Spleen (tissue), 7 donors: ENCODE measurements around the gene HIGD1A.

Experiments used
- POLR2A ChIP-seq, 3 donors: fragments of 450-650 bp; IDR thresholded peaks; one replicate each; pipeline ENCODE4 v1.5.1; 2017; ENCODE audit warnings: antibody characterized with exemption in 3 of 3, mild to moderate bottlenecking in 1 of 3
- POLR2AphosphoS5 ChIP-seq, 3 donors: sonication (generic); formaldehyde crosslinking; IDR thresholded peaks; one replicate each; pipeline ENCODE4 v1.5.1; 2017; ENCODE audit warnings: antibody characterized with exemption in 3 of 3
- TF ChIP-seq, protein P1 (sequence below), 11 experiments: fragments of 200-600 bp in 7 of 11; fragments of 450-650 bp in 4 of 11; sonication (generic) in 4 of 11; IDR thresholded peaks in 8 of 11; conservative IDR thresholded peaks in 3 of 11; 1 replicate in 7 of 11; 2 replicates in 4 of 11; pipeline versions ENCODE4 v1.4.0 to v1.8.0; 2016 to 2021; ENCODE audit warnings: antibody characterized with exemption in 11 of 11, inconsistent platforms in 4 of 11, mild to moderate bottlenecking in 1 of 11
- donor health status: DM: no; HTN: no; CAD: no; lungs with moderate emphysema.
- donor health status: DM: no; HTN: no; CAD: no.
- donor health status: DM: no; HTN: no; CAD: no.

DNA sequence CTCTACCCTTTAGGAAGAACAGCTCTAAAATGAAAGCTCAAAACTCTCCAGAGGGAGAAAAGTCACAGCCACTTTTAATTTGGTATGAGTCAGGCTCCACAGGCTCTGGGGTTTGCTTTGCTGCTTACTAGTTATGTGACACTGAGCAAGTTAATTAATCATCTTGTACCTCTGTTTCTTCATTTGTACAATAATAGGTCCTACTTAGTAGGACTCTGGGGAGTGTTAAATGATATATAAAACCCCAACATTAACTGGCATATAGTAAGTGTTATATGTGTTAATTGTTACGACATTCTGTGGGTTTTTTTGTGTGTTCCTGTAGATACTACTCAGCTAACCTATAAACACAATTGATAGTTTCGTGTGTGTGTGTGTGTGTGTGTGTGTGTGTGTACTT is 11.5 kb upstream of the HIGD1A start:
- TF ChIP-seq, protein P1, sequence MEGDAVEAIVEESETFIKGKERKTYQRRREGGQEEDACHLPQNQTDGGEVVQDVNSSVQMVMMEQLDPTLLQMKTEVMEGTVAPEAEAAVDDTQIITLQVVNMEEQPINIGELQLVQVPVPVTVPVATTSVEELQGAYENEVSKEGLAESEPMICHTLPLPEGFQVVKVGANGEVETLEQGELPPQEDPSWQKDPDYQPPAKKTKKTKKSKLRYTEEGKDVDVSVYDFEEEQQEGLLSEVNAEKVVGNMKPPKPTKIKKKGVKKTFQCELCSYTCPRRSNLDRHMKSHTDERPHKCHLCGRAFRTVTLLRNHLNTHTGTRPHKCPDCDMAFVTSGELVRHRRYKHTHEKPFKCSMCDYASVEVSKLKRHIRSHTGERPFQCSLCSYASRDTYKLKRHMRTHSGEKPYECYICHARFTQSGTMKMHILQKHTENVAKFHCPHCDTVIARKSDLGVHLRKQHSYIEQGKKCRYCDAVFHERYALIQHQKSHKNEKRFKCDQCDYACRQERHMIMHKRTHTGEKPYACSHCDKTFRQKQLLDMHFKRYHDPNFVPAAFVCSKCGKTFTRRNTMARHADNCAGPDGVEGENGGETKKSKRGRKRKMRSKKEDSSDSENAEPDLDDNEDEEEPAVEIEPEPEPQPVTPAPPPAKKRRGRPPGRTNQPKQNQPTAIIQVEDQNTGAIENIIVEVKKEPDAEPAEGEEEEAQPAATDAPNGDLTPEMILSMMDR (IDR thresholded peaks at IDR 0.05 in 8 of 11, conservative IDR thresholded peaks at IDR 0.05 in 3 of 11), result no peak
- TF ChIP-seq POLR2AphosphoS5 (IDR thresholded peaks at IDR 0.05), result no peak
- TF ChIP-seq POLR2A (IDR thresholded peaks at IDR 0.05), result no peak
